SU-DHL-6 (cell line): ENCODE results near the gene NME8.

Experiments
- CTCF ChIP-seq: fragments of 200-600 bp; sonication (generic); IDR thresholded peaks from one replicate; pipeline ENCODE4 v1.5.1; 2017; ENCODE audit warnings: antibody characterized with exemption, mild to moderate bottlenecking, low read length, moderate library complexity; ENCODE audit not compliant: insufficient read depth, poor library complexity, severe bottlenecking
- EZH2phosphoT487 ChIP-seq: fragments of 200-600 bp; sonication (generic), shearing (Covaris generic); conservative IDR thresholded peaks from 2 replicates; pipeline ENCODE4 v1.6.1; 2018; ENCODE audit warnings: mild to moderate bottlenecking, antibody characterized with exemption, low read length, moderate library complexity, mixed read lengths

- TF ChIP-seq CTCF = no peak
- no peak for TF ChIP-seq EZH2phosphoT487
Observed at GRCh38 chr7:37932543-37932942, 84.1 kb downstream of the NME8 start.
